Measurements from ENCODE around the gene MYO5C. TPM values are rescaled to one million over a fixed set of nuclear protein-coding genes. Genes with fewer than 3 reads are reported as not detected.

The MYO5C gene
- total RNA-seq, 1 donor from 2014 or later, result 8.5 TPM

DNA sequence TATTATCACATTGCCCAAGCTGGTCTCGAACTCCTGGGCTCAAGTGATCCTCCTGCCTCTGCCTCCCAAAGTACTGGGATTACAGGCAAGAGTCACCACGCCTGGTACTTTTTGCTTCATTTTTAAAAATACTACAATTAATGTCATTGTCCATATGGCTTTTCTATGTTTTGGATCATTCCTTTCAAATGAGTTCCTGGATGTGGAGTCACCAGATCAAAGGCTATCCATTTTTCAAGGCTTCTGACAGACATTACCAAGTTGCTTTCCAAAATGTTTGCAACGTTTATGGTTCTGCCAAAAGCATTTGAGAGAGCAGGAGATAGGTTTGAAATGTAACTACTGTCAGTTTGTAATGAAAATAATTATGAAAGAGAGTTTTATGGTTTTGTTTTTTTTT is 148.8 kb downstream of the MYO5C start:
- no peak for DNase-seq (ENCODE audit: low read depth in 2 of 2)

- DNase-seq (ENCODE audit: low read depth in 2 of 2), result no peak
These were observed 149.3 kb downstream of the MYO5C start for GRCh38 chr15:52146261-52146660.

DNA sequence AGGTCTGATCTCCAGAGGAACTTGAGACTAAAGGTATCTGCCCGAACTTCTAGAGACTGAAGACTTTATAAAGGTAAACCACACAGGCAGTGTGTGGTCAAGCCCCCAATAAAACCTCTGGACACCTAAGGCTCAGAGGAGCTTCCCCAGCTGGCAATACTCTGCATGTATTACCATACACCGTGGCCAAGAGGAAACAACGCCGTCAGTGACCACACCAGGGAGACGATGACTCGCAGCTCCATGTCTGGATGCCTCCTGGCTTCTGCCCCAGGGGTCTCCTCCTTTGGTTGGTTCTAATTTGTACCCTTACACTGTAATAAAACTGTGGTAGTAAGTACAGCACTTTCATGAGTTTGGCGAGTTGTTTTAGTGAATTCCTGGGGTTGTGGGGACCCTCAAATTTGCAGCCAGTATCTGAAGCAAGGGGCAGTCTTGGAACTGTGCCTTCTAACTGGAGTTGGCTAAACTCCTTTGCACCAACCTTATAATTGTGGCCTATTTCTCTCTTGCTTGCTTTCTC is 150.9 kb downstream of the MYO5C start:
- DNase-seq (ENCODE audit: low read depth in 2 of 2), result peak; percentile 31 to 66

DNA sequence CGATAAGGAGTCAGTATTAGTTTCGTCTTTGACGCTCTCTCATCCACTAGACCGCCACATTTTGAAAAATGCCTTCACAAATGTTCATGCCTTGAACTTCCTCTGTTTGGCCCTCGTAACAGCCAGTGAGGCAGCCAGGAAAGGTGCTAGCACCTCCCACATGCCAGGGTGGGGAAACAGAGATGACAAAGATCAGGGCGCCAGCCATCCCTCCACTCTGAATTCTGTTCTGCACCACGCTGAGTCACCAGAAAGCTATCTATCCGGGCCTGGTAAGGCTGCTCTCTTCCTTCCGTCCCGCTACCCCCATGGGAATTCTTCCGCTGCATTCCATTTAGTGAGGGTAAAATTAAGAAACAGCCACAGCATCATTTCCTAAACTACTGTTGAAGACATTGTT is 151.7 kb downstream of the MYO5C start:
- DNase-seq (ENCODE audit: low read depth in 2 of 2), result peak; percentile 73 to 85

Other genes with a start within 250 kb of the MYO5C start
- 0.65 and 2.0 TPM in 2 replicates for gene BCL2L10, start 183.0 kb downstream of the MYO5C start, total RNA-seq
- gene GNB5, start 104.4 kb downstream of the MYO5C start, total RNA-seq, result 26.6 and 39.1 TPM in 2 replicates
- 21.2 and 37.0 TPM in 2 replicates for gene MYO5A, start 233.1 kb upstream of the MYO5C start, total RNA-seq